HG02981 (cell line): ENCODE measurements around the gene ACADVL.
A peak's percentile ranks its signal among the peaks of the same experiment; 100 is the strongest.

Experiments
- ATAC-seq: cut with Tn5 transposase; IDR thresholded peaks from one replicate; pipeline ENCODE4 v1.9.1; 2021; ENCODE audit warnings: mild to moderate bottlenecking, moderate library complexity; ENCODE audit not compliant: unreplicated experiment

ACADVL gene

DNA sequence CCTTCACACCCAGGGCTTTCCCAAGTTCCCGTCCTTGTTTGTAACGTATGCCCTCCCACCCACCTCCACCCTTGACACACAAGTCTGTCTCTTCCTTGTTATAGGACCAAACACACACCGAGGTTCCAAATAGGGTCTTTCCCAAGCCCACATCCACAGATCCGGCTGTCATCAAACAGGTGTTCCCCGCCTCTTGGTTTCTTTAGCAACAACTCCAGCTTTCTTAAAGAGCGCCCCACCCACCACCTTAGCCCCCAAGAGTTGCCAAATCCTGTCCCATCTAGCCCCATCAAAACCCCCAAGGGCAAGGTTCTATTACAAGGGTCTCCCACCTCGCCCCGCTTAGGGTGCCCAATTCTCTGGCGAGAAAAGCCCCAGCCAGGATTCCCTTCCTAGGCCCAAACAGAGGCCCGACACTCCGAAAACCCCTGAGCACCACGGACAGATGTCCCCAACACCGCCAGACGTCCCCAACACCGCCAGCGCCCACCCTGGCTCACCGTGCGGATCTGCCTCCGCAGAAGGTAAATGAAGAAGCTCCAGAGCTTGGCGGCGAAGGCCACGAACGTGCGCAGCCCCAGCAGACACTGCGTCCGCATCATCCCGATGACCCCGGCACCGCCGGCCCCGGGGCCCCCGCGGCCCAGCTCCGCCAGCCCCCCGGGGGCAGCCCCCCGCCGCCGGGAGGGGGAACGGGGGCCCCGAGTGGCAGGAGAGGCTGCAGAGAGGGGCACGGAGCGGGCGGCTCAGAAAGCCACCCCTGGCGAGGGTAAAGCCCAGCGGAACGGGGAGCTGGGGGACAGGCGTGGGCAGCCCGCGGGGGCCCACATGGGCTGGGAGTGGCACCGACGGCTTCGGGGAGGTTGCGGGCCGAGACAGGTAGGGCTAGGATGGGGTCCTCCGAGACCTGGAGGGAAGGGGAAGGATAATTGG, 31.2 kb downstream of the ACADVL start:
- no peak for ATAC-seq

DNA sequence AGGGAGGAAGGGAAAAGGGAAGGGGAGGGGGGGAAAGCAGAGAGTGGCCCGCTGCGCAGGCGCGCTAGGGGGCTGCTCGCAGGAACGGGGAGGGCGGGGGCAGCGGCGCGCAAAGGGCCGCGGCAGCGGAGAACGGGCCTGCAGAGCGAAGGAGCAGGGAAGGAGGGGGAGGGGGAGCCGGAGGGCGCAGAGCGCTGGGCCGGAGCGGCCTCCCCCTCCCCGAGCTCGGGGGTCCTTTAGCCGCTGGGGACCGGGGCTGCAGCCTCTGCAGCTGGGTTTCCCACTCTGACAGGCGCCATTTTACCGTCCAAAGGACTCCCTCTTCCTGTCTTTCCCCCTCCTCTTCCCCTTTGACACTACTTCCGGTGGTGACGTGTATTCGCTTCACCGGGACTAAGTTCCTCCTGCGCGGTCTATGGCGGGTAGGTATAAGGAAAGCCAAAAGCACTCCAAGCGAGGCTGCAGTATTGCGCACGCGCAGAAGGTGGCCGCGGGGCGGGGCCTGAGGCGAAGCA, 32.0 kb downstream of the ACADVL start, which contains the start of gene CTDNEP1:
Gene CTDNEP1, minus strand, starts transcription at position 74 of the 515 bp plus-strand sequence. CDS start 438 bp downstream, outside the sequence.
- ATAC-seq = peak; percentile 86

DNA sequence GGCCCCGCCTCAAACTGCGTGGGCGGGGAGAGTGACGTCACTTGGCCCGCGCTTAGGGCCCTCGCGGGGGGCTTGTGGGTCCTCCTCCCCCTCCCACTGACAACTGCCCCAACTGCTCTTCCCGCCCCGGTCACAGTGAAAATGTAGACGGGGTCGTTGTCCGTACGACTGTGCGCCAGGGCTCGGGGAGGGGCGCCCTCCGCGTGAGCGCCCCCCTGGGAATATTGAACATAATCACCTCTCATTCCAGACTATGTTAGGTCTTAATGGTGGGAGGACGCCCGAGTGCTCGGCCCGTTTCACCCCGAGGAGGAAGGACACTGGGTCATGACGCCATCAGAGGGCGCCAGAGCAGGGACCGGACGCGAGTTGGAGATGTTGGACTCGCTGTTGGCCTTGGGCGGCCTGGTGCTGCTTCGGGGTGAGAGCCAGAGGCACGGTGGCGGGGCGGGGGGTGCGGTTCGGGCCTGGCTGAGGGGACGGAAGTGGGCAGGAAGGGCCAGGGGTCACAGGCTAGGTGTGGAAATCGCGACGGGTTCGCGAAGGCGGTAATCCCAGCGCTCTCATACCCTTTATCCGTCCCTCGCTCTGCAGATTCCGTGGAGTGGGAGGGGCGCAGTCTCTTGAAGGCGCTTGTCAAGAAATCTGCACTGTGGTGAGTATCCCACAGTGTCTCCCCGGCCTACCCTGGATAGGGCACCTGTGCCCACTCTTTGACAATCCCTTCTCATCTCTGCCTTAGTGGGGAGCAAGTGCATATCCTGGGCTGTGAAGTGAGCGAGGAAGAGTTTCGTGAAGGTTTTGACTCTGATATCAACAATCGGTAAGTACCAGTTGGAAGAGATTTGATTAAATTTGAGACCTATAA, 32.7 kb downstream of the ACADVL start, which contains the start of gene ELP5:
Gene ELP5, plus strand, starts transcription at position 40 of the 868 bp plus-strand sequence. Its CDS starts 336 bp downstream, at position 376.
- ATAC-seq = peak; percentile 44

DNA sequence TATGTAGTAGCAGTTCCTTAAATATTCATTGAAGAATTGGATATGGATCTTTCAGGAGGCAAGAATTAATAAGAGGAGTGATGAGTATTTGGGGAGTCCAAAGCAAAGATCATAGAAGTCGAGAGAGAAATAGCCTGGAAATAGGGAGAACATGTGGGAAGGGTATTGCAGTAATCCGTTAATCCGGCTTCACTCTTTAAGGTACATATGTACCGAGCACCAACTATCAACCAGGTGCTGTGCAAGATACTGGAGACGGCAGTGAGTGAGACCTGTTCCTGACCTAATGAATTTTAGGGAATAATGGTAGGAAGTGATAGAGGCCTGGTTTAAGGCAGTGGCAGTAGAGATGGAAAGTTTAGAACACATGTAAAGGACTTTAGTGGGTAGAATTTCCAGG, 33.3 kb downstream of the ACADVL start:
- no peak for ATAC-seq

DNA sequence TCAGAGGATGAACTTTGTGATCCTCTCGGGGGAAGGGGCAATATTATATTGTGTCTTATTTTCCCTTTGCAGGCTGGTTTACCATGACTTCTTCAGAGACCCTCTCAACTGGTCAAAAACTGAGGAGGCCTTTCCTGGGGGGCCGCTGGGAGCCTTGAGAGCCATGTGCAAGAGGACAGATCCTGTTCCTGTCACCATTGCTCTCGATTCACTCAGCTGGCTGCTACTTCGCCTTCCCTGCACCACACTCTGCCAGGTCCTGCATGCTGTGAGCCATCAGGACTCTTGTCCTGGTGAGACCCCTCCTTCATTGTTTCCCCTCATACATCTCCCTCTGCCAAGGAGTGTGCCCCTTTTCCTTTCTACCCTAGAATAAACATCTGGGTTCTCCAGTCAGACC, 34.8 kb downstream of the ACADVL start:
- ATAC-seq = no peak

DNA sequence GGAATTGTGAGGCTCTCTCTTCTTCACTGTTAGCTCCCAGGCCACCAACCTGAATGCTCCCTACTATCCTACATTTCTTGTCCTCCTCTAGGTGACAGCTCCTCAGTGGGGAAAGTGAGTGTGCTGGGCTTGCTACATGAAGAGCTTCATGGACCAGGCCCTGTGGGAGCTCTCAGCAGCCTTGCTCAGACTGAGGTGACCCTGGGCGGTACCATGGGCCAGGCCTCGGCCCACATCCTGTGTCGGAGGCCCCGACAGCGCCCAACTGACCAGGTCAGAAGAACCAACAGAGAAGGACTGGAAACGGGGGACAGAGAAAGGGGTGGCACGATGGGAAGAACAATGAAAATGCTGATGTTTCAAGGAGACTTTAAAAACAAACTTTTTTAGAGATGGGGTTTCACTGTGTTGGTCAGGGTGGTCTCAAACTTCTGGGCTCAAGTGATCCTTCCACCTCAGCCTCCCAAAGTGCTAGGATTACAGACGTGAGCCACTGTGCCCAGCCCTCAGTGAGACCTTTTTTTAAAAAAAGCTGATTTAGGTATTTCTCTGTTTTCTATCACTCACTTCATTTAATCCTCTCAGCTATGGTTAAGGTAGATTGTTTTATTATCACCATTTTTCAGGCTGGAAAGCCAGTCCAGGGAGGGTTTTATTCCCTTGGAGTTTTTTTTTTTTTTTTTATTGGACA, 37.2 kb downstream of the ACADVL start:
- ATAC-seq = no peak

DNA sequence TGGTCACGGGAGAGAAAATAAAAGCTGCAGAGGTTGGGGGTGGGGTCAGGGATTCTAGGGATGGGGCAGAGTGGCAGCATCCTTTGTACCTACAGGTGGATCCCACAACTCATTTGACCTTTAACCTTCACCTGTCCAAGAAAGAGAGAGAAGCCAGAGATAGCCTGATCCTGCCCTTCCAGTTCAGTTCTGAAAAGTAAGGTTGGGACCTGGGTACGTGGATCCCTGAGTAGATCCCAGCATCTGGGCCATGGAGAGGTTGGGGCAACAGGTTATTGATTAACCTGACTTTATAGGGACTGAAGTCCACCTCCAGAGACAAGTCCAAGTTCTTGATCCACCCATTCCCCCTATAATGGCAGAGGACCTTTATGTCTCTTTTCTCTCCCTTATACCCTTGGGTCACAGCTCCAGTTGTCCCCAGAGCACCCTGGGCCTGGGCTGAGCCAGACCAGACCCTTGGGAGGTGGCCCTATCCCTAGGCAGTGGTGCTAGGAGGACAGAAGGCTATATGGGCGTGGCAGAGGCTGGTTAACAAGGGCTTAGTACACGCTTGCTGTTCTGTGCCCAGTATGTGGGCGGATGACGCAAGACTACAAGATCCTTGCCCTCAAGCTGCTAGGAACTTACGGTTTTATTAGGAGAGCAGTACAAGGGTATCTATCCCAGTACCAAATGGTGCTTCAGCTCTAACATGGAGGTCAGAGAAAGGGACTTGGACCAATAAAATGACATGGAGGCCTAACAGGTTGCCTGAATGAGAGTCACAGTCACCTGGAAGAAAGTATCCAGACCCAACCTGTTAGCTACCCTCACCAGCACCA, 39.2 kb downstream of the ACADVL start:
- ATAC-seq = no peak

DNA sequence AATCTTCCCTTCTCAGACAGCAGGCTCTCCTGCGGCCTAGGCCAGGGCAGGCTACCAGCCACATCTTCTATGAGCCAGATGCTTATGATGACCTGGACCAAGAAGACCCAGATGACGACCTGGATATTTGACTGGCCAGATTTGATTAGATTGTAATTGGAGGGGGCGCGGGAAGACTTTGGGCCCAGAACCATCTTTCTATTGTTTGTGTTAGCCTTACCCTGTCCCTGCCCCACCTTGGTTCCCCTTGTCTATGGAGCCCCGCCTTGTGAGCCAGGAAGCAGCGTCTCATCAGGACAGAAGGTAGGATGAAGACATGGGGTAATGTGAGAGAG, 39.8 kb downstream of the ACADVL start:
- ATAC-seq = no peak

DNA sequence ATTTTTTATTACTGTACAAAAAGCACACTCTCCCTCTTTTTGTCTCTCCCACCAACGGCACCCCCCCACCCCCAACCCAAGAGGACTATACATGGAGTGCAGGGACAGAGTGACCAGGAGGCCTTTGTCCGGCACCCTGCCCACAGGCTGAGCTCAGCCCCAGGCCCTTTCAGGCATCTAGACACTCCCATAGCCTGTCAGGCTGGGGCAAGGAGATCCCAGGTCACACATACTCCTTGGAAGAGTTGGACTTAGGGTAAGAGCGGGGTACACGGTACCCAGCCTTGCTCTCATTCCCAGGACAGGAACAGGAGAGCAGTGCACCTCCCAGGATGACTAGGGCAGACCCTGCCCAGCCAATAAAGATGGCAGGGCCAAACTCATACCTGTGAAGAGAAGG, 40.4 kb downstream of the ACADVL start:
- ATAC-seq = no peak

DNA sequence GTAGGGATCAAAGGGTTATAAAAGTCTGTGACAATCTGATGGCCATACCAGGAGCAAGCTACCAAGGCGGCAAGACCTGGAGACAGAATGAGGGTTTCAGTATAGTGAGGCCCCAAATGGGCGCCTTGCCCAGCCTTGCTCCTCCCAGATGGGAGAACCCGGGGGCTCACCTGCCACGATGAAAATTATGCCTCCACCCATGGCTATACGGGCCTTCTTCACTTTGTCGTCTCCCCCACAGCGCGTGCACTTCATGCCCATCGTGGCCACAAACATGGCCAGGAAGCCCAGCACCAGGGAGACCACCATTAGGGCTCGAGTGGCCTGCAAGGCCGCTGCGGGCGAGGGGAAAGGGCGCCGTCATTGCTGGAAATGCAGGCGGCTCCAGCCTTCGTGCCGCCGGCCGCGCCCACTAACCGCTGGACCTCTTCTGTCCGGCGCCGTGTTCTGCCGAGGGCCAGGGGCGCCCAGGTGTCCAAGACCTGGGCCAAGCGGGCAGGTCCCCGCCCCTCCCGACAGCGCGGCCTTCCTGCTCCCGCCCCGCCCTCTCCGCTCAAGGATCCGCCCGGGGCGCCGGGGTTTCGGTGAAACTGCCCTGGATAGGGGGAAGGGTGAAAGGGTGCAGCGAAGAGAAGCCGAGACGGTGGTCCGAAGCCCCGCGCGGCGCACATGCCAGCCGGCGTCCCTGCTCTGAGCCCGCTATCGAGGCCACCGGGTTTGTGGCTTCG, 41.1 kb downstream of the ACADVL start:
- ATAC-seq = no peak

DNA sequence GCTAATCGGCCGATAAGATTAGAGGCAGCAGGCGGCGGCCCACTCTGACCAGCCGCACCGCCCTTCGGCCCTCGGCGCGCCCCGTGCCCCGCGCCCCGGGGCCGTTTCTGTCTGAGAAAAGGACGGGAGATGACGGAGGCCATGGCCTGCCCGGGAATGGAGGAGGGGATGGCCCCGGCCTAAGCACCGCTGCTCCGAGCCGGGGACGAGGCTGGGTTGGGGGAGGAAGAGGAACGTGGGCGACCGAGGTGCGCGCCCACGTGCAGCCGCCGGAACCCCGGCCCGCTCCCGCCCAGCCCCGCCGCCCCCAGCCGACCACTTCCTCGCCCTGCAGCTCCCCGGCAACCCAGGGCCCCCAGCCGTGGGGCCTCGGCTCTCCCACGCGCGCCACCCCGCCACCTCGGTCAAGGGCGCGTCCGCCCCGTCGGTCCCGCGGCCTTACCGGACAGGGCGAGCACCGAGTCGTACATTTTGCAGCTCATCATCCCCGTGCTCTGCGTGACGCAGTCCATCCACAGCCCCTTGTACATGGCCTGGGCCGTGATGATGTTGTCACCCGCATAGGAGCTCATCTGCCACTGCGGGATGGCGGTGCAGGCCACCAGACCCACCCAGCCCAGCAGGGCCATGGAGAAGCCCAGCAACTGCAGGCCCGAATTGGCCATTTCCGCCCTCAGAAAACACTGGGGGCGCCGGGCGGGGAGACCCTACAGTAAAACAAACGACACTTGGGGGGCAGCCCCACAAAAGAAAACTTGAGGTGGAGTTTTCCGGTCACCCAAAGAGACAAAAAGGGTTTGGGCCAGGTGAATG, 41.8 kb downstream of the ACADVL start:
- ATAC-seq = no peak

DNA sequence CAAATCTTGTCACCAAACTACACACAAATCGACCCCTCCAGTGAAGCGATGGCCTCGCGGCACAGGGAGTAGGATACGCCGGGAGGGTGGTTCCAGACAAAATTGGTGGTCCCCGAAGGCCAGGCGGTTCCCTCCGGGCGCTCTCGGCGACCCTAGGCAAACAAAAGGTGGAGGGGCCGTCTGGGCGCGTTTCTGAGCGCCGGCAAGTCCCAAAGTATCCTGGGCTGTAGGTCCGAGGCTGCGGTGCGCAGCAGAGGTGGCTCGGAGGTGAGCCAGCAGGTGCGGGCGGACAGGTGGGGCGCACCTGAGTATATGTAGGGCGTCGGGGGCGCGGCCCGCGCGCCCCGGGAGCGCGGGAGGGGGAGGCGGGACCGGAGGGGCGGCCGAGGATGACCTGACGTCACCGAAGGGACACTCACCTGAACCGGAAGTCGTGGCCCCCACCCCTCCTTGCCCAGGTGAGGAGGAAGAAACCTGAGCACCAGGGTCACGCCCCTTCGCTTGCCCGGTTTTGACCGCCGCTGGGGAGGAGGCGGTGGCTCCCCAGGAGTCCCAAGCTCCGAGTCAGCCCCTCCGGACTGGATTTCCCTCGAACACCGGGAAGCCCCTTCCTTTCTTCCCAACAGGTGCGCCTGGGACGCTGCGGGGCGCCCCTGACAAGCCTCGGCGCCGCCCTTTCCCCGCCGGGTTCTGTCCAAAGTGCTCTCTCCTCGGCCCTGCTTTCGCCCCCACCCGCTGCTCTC, 42.6 kb downstream of the ACADVL start, which contains the start of gene CLDN7:
Gene CLDN7, minus strand, starts transcription at position 287 of the 743 bp plus-strand sequence. CDS start 435 bp downstream, outside the sequence.
- no peak for ATAC-seq

DNA sequence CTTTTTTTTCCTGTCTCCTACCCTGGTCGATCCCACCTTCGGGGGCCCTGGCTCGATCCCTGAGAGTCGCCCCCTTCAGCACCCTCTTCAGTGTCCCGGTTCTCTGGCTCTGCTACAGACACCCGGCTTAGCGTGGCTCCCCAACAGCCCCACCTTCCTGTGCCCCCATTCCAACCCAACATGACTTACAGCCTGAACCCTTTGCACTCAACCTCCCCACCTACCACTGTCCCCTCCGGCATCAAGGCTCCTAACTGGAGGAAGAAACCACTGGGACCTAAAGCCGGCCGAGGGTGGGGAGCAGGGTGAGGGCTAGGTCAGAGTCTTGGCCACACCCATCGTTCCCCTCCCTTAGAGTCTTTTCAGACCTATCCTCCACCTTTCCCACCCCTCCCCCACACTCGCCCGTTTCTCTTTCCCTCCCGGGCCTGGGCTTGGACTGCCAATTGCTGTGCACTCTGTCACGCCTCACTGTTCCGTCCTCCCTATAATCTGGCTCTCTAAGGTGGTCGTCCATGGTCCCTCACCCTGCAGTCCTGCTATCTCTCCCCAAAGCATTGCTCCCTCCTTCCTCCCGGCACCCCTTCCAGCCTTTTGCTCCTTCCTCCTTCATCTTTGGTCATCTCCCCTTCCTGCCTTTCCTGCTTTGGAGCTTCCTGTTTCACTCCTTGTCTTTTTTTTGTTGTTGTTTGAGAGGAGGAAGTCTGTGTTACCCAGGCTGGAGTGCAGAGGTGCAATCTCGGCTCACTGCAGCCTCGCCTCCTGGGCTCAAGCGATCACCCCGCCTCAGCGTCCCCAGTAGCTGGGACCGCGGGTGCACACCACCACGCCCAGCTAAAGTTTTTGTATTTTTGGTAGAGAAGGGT, 43.4 kb downstream of the ACADVL start:
- no peak for ATAC-seq

DNA sequence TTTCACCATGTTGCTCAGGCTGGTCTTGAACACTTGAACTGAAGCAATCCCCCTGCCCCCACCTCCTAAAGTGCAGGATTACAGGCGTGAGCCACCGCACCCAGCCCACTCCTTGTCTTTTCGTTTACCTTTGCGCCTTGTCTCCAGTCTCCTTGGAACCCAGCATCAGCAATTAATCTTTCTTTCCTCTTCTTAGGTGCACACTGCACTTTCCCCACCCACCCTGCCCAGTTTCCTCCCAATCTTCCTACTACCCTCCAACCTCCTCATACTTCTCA, 44.0 kb downstream of the ACADVL start:
- no peak for ATAC-seq

DNA sequence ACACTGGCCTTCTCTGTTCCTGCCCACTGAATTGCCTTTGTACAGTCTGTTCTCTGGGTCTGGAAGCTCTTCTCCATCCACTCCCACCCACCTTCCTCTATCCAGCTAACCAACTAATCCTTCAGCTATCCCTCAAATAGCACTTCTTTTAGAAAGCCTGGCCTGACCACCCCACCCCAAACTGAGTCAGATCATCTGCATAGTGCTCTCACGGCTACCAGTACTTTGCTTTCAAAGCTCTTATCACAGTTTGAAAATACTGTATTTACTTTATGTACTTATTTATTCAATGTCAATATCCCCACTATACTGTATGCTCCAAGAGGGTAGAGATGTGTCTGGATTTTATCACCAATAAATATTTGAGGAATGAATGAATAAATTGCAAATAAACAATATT, 47.0 kb downstream of the ACADVL start:
- no peak for ATAC-seq
